Anterior cingulate cortex (tissue), 58 donors: ENCODE results near the gene VPS51.

ENCODE experiments used
- DNase-seq, 58 donors: peaks; one replicate each; lab custom pipeline; 2025; lab: John Stamatoyannopoulos, UW

The VPS51 gene

GRCh38 chr11:65103476-65103875 lies 7.5 kb downstream of the VPS51 start:
- DNase-seq = no peak

GRCh38 chr11:65104628-65105027 lies 8.6 kb downstream of the VPS51 start:
- peak in 3 of 58 donors; percentile 6 to 25 (median 15) for DNase-seq

GRCh38 chr11:65107078-65107477 lies 11.1 kb downstream of the VPS51 start:
- DNase-seq = no peak

DNA sequence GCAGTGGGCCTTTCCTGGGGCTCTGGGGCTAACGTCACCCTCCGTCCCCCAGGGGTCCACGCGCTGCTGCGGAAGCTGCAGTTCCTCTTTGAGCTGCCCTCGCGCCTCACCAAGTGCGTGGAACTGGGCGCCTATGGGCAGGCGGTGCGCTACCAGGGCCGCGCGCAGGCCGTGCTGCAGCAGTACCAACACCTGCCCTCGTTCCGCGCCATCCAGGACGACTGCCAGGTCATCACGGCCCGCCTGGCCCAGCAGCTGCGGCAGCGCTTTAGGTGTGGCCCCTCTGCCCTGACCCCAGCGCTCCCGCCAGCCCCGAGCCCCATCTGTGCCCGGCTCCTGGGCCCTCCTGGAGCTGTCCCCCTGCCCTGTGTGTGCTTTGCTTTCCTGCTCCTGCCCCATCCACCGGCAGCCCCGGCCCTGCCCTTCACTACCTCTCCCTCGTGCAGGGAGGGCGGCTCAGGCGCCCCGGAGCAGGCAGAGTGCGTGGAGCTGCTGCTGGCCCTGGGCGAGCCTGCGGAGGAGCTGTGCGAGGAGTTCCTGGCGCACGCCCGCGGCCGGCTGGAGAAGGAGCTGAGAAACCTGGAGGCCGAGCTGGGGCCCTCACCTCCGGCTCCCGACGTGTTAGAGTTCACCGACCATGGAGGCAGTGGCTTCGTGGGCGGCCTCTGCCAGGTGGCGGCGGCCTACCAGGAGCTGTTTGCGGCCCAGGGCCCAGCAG lies 11.9 kb downstream of the VPS51 start:
- DNase-seq = no peak

DNA sequence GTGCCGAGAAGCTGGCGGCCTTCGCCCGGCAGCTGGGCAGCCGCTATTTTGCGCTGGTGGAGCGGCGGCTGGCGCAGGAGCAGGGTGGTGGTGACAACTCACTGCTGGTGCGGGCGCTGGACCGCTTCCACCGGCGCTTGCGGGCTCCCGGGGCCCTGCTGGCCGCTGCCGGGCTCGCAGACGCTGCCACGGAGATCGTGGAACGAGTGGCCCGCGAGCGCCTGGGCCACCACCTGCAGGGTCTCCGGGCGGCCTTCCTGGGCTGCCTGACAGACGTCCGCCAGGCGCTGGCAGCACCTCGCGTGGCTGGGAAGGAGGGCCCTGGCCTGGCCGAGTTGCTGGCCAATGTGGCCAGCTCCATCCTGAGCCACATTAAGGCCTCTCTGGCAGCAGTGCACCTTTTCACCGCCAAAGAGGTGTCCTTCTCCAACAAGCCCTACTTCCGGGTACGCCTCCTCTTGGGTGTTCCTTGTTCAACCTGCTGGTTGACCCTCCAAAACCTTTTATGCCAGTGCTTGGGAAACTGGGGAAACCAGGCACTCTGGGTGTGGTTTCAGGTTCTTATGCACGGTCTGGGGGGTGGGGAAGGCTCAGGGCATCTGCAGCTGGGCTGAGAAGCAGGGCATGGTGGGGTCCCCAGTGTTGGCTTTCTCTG lies 12.6 kb downstream of the VPS51 start:
- no peak for DNase-seq

DNA sequence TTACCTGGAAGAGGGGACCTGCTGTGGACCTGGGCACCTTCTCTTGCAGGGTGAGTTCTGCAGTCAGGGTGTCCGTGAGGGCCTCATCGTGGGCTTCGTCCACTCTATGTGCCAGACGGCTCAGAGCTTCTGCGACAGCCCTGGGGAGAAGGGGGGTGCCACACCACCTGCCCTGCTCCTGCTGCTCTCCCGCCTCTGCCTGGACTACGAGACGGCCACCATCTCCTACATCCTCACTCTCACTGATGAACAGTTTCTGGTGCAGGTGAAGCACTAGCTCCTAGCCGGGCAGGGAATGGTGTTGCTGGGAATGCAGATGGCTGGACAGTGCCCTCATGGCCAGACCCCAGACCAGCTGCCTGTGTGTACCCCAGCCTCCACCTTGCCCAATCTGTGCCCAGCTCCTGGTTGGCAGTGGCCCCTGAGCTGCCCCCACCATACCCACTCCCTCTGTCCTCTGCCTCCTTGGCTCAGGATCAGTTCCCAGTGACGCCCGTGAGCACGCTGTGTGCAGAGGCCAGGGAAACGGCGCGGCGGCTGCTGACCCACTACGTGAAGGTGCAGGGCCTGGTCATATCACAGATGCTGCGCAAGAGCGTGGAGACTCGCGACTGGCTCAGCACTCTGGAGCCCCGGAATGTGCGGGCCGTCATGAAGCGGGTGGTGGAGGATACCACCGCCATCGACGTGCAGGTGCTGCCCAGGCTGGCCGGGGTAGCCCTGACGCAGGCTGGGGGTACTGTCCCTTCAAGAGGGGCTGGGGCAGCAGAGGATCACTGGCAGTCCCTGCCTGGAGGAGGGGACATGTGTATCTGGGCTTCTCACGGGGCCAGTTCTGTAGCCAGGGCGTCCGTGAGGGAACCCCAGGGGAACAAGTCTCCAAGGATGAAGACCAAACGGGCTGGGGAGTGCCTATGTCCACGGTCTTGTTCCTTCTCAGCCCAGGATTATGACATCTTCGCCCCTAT lies 13.5 kb downstream of the VPS51 start:
- DNase-seq = no peak

GRCh38 chr11:65110354-65110861 lies 14.4 kb downstream of the VPS51 start:
- DNase-seq = peak in 57 of 58 donors; percentile 38 to 94 (median 77)

- DNase-seq = peak in 1 of 58 donors; percentile 64
Measured at GRCh38 chr11:65111159-65111743, 15.2 kb downstream of the VPS51 start.

DNA sequence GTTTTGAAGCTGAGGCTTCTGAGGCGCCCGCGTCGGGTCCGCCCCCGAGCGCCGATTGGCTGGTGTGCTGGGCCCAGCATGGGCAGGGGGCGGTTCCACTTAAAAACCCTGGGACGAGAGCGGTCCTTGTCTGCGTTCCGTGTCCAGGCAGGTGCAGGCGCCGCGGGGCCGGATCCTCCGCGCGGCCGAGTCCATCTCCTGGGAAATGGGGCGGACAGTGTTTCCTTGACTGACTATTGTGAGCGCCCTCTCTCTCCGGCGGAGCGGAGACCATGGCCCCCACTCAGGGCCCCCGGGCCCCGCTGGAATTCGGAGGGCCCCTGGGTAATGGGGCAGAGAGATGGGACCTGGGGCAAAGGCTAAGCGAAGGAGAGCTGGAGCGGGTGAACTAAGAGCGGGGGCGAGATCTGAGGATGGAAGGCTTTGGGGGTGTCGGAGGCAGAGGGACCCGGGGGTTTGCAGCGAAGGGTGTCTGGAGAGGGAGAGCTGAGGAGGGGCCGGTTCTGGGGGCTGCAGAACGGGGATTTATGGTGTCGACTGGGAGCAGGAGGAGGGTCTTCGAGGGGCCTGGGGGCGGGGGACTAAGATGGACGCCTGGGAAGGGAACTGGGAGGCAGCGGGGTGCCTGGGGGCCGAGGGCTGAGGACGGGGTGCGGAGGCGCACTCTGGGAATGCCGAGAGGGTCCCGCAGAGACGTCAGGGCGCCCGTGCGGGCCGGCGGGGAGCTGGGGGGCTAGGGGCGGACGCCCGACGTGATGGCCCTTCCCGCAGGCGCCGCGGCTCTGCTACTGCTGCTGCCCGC lies 15.9 kb downstream of the VPS51 start, which contains the start of gene TM7SF2:
Gene TM7SF2, plus strand, starts transcription at position 129 of the 802 bp plus-strand sequence. Its CDS starts 144 bp downstream, at position 273.
- peak; percentile 54 to 99 (median 95) for DNase-seq

DNA sequence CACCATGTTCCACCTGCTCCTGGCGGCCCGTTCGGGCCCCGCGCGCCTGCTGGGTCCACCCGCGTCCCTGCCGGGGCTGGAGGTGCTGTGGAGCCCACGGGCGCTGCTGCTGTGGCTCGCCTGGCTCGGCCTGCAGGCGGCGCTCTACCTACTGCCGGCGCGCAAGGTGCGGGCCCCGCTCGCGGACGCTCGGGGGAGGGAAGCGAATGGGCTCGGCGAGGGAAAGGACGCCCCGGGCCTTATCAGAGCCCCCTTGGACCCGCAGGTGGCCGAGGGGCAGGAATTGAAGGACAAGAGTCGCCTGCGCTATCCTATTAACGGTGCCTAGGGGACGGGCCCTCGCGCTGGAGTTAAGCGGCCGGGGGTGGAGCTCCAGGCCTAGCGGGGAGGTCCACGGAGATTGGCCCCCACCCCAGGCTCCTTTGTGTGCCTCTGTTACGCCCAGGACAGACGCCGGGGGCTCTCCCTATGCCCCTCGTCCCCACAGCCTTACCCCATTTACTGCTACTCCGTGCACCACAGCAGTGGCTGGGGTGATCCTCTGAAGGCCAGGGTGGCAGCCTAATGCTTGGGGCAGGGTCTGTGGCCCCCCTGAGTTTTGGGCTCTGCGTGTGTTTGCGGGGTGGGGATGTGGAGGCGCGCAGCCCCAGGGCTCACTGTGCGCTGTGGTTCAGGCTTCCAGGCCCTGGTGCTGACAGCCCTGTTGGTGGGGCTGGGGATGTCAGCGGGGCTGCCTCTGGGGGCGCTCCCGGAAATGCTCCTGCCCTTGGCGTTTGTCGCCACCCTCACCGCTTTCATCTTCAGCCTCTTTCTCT lies 16.7 kb downstream of the VPS51 start:
- DNase-seq = peak in 50 of 58 donors; percentile 8 to 69 (median 44)

DNA sequence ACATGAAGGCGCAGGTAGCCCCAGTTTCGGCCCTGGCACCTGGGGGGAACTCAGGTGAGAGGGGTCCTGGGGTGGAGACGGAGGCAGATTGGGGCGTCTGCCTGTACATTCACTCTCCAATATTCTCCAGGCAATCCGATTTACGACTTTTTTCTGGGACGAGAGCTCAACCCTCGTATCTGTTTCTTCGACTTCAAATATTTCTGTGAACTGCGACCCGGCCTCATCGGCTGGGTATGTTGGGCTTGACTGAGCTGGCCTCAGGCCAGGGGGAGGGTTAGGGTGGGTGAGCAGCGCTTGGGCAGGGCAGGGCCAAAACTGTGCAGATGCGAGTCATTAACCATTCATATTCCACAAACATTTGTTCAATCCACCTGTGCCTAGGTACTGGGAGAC lies 17.3 kb downstream of the VPS51 start:
- no peak for DNase-seq

DNA sequence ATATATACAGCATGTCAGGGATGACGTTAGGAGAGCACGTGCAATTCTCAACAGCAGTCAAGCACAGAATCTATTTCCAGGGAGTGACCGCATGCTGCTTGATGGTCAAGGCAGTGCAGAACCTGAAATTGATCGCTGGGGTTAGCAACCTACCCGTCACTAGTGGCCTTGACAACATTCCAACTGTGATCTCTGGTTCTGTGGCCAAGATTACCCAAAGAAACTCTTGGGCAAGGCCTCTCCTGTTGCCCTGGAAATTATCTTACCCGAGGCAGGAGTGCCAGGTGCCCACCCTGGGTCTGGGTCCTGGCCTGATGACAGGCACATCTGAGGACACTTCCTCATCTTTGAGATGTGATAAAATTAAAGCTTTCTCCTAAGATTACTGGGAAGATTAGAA lies 17.8 kb downstream of the VPS51 start:
- no peak for DNase-seq

- DNase-seq = no peak
Measured at GRCh38 chr11:65114538-65115171, 18.6 kb downstream of the VPS51 start.

- DNase-seq = no peak
Measured at GRCh38 chr11:65115361-65116082, 19.5 kb downstream of the VPS51 start.

DNA sequence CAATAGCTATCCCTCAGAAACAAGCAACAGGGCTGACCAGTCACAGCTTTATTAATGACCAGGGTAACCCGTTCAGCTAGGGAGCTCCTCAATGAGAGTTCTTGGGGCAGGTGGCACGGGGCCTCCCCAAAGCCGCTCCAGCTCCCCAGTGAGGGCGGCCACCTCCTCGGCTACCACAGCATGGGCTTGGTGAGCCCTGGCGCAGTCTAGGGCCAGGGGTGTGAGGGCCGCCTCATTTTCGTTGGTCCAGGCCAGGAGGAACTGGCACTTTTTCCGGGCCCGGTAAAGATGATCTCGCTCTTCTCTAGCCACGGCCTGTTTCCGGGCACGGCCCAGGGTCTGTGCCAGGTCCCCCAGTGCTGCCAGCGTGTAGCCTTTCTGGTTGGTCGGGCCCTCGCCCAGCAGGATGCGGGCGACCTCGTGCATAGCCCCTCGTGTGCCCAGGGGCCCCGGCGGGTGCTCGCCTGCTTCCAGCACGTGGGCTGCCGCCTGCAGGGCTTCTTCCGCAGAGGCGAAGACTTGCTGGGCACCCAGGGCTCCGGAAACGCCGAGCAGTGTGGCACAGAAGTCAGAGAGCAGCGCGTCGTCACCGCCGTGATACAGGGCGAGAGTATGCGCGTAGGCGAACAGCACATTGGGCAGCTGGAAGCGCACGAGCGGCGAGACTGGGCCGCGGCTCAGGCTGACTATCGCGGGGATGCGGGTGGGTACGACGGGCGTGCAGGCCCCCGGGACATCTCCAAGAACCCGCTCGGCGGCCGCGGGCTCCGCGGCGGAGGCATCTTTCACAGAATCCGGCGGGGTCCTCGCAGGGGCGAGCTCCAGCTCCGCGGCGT lies 20.6 kb downstream of the VPS51 start:
- DNase-seq = peak in 16 of 58 donors; percentile 19 to 54 (median 41)
